HEK293 (cell line): Measurements from ENCODE around the gene IGSF3.

Experiments used
- GLIS1 ChIP-seq: fragments of 450-650 bp; formaldehyde crosslinking; IDR thresholded peaks from 2 replicates; pipeline ENCODE4 v1.5.1; 2016; ENCODE audit warnings: missing biosample characterization, missing genetic modification characterization
- HOXA7 ChIP-seq: sonication (generic); formaldehyde crosslinking; IDR thresholded peaks from 2 replicates; pipeline ENCODE4 v1.8.1; 2022; ENCODE audit warnings: missing genetic modification reagents, borderline replicate concordance
- INSM2 ChIP-seq: fragments of 450-650 bp; formaldehyde crosslinking; IDR thresholded peaks from 2 replicates; pipeline ENCODE4 v1.5.1; 2016; ENCODE audit warnings: missing biosample characterization, missing genetic modification characterization
- KLF1 ChIP-seq: fragments of 450-650 bp; formaldehyde crosslinking; IDR thresholded peaks from 2 replicates; pipeline ENCODE4 v1.5.1; 2016; ENCODE audit warnings: missing biosample characterization, missing genetic modification characterization
- KLF7 ChIP-seq: fragments of 450-650 bp; formaldehyde crosslinking; IDR thresholded peaks from 2 replicates; pipeline ENCODE4 v1.5.1; 2016; ENCODE audit warnings: missing biosample characterization, missing genetic modification characterization, borderline replicate concordance
- REPIN1 ChIP-seq: fragments of 450-650 bp; formaldehyde crosslinking; IDR thresholded peaks from 2 replicates; pipeline ENCODE4 v1.5.1; 2017; ENCODE audit warnings: missing biosample characterization, missing genetic modification characterization, low read depth
- REST ChIP-seq: fragments of 450-650 bp; formaldehyde crosslinking; IDR thresholded peaks from 2 replicates; pipeline ENCODE4 v1.5.1; 2016; ENCODE audit warnings: missing biosample characterization, missing genetic modification characterization
- SP2 ChIP-seq: fragments of 450-650 bp; formaldehyde crosslinking; IDR thresholded peaks from 2 replicates; pipeline ENCODE4 v1.5.1; 2016; ENCODE audit warnings: missing biosample characterization, missing genetic modification characterization
- SP7 ChIP-seq: fragments of 450-650 bp; formaldehyde crosslinking; IDR thresholded peaks from 2 replicates; pipeline ENCODE4 v1.5.1; 2016; ENCODE audit warnings: missing biosample characterization, missing genetic modification characterization
- TRIM28 ChIP-seq: IDR thresholded peaks from 2 replicates; pipeline ENCODE4 v1.6.1; 2011; ENCODE audit warnings: low read length, control low read depth, borderline replicate concordance
- ZBTB49 ChIP-seq: fragments of 450-650 bp; formaldehyde crosslinking; IDR thresholded peaks from 2 replicates; pipeline ENCODE4 v1.5.1; 2016; ENCODE audit warnings: missing biosample characterization, missing genetic modification characterization, low read depth
- ZFP3 ChIP-seq: fragments of 450-650 bp; formaldehyde crosslinking; IDR thresholded peaks from 2 replicates; pipeline ENCODE4 v1.5.1; 2016; ENCODE audit warnings: low read depth, missing biosample characterization, missing genetic modification characterization
- ZFP69B ChIP-seq: fragments of 450-650 bp; formaldehyde crosslinking; IDR thresholded peaks from 2 replicates; pipeline ENCODE4 v1.5.1; 2016; ENCODE audit warnings: missing biosample characterization, missing genetic modification characterization
- ZIC2 ChIP-seq: fragments of 450-650 bp; formaldehyde crosslinking; IDR thresholded peaks from 2 replicates; pipeline ENCODE4 v1.5.1; 2016; ENCODE audit warnings: missing biosample characterization, missing genetic modification characterization
- ZNF155 ChIP-seq: fragments of 450-650 bp; formaldehyde crosslinking; IDR thresholded peaks from 2 replicates; pipeline ENCODE4 v1.5.1; 2016; ENCODE audit warnings: missing biosample characterization, missing genetic modification characterization
- ZNF175 ChIP-seq: fragments of 450-650 bp; formaldehyde crosslinking; IDR thresholded peaks from 2 replicates; pipeline ENCODE4 v1.5.1; 2016; ENCODE audit warnings: missing biosample characterization, missing genetic modification characterization
- ZNF221 ChIP-seq: fragments of 450-650 bp; formaldehyde crosslinking; IDR thresholded peaks from 2 replicates; pipeline ENCODE4 v1.5.1; 2017; ENCODE audit warnings: missing biosample characterization, missing genetic modification characterization, borderline replicate concordance
- ZNF223 ChIP-seq: fragments of 450-650 bp; formaldehyde crosslinking; IDR thresholded peaks from 2 replicates; pipeline ENCODE4 v1.5.1; 2016; ENCODE audit warnings: missing biosample characterization, missing genetic modification characterization
- ZNF292 ChIP-seq: fragments of 450-650 bp; formaldehyde crosslinking; IDR thresholded peaks from 2 replicates; pipeline ENCODE4 v1.5.1; 2016; ENCODE audit warnings: low read depth, missing biosample characterization, missing genetic modification characterization, borderline replicate concordance
- ZNF341 ChIP-seq: fragments of 450-650 bp; formaldehyde crosslinking; IDR thresholded peaks from 2 replicates; pipeline ENCODE4; 2016; ENCODE audit warnings: low read depth, missing biosample characterization, missing genetic modification characterization
- ZNF366 ChIP-seq: fragments of 450-650 bp; formaldehyde crosslinking; conservative IDR thresholded peaks from 2 replicates; pipeline ENCODE4 v1.5.1; 2016; ENCODE audit warnings: missing biosample characterization, missing genetic modification characterization
- ZNF416 ChIP-seq: fragments of 450-650 bp; formaldehyde crosslinking; IDR thresholded peaks from 2 replicates; pipeline ENCODE4 v1.5.1; 2016; ENCODE audit warnings: missing biosample characterization, missing genetic modification characterization
- ZNF433 ChIP-seq: fragments of 450-650 bp; formaldehyde crosslinking; IDR thresholded peaks from 2 replicates; pipeline ENCODE4 v1.5.1; 2016; ENCODE audit warnings: missing biosample characterization, missing genetic modification characterization, low read depth
- ZNF449 ChIP-seq: fragments of 450-650 bp; formaldehyde crosslinking; IDR thresholded peaks from 2 replicates; pipeline ENCODE4 v1.5.1; 2017; ENCODE audit warnings: missing biosample characterization, mild to moderate bottlenecking, missing genetic modification characterization, moderate library complexity
- ZNF510 ChIP-seq: fragments of 450-650 bp; formaldehyde crosslinking; IDR thresholded peaks from 2 replicates; pipeline ENCODE4 v1.5.1; 2018; ENCODE audit warnings: mild to moderate bottlenecking, missing genetic modification characterization, missing biosample characterization; ENCODE audit not compliant: insufficient replicate concordance
- ZNF544 ChIP-seq: fragments of 450-650 bp; formaldehyde crosslinking; IDR thresholded peaks from 2 replicates; pipeline ENCODE4 v1.5.0; 2017; ENCODE audit warnings: missing biosample characterization, missing genetic modification characterization
- ZNF549 ChIP-seq: fragments of 450-650 bp; IDR thresholded peaks from 2 replicates; pipeline ENCODE4 v1.5.1; 2018; ENCODE audit warnings: missing biosample characterization, missing genetic modification characterization, mild to moderate bottlenecking, inconsistent platforms, moderate library complexity
- ZNF677 ChIP-seq: fragments of 450-650 bp; IDR thresholded peaks from 2 replicates; pipeline ENCODE4 v1.5.0; 2018; ENCODE audit warnings: missing biosample characterization, mild to moderate bottlenecking, missing genetic modification characterization, moderate library complexity
- ZNF76 ChIP-seq: fragments of 450-650 bp; formaldehyde crosslinking; IDR thresholded peaks from 2 replicates; pipeline ENCODE4; 2016; ENCODE audit warnings: low read depth, missing biosample characterization, missing genetic modification characterization, borderline replicate concordance
- ZNF785 ChIP-seq: fragments of 450-650 bp; formaldehyde crosslinking; IDR thresholded peaks from 2 replicates; pipeline ENCODE4 v1.5.1; 2016; ENCODE audit warnings: missing biosample characterization, missing genetic modification characterization
- ZSCAN4 ChIP-seq: fragments of 450-650 bp; formaldehyde crosslinking; IDR thresholded peaks from 2 replicates; pipeline ENCODE4 v1.5.1; 2017; ENCODE audit warnings: missing biosample characterization, missing genetic modification characterization

The IGSF3 gene

GRCh38 chr1:116569776-116570357, 97.7 kb downstream of the IGSF3 start (continued):
- TF ChIP-seq ZNF510 (no peak), KLF7 (tag by site-specific recombination) (peak; percentile 58; the same call in 1 of the 2 replicates), ZNF433 (tag by site-specific recombination) (no peak), INSM2 (0 out of 2 replicates have a peak, but pooled peaks have one; percentile 10), ZNF416 (tag by site-specific recombination) (no peak), ZNF449 (tag by site-specific recombination) (no peak), REST (no peak), ZIC2 (tag by site-specific recombination) (peak; percentile 43), SP7 (no peak), ZNF175 (tag by site-specific recombination) (no peak), SP2 (no peak), TRIM28 (no peak), ZNF292 (no peak), KLF1 (tag by site-specific recombination) (0 out of 2 replicates have a peak, but pooled peaks have one; percentile 9), ZSCAN4 (no peak), ZNF549 (tag by site-specific recombination) (no peak), ZNF785 (tag by site-specific recombination) (no peak), REPIN1 (tag by site-specific recombination) (no peak), ZNF76 (tag by site-specific recombination) (no peak), ZNF221 (tag by site-specific recombination) (no peak), ZNF677 (no peak), ZBTB49 (no peak), ZNF155 (no peak), ZNF544 (no peak), ZFP3 (tag by site-specific recombination) (no peak), HOXA7 (no peak), ZFP69B (tag by site-specific recombination) (no peak), ZNF223 (tag by site-specific recombination) (no peak), ZNF341 (tag by site-specific recombination) (peak; percentile 29; the same call in 1 of the 2 replicates), GLIS1 (tag by site-specific recombination) (peak; percentile 48; the same call in 1 of the 2 replicates), ZNF366 (tag by site-specific recombination) (peak; percentile 45; the same call in 1 of the 2 replicates)
